HUDEP-2 (cell line): ENCODE data around the gene GULP1.

Experiments
- DNase-seq, 76 experiments: peaks; one replicate each; lab custom pipeline; 2025; ENCODE audit not compliant: unreplicated experiment in 76 of 76; lab: John Stamatoyannopoulos, UW

Gene GULP1

DNA sequence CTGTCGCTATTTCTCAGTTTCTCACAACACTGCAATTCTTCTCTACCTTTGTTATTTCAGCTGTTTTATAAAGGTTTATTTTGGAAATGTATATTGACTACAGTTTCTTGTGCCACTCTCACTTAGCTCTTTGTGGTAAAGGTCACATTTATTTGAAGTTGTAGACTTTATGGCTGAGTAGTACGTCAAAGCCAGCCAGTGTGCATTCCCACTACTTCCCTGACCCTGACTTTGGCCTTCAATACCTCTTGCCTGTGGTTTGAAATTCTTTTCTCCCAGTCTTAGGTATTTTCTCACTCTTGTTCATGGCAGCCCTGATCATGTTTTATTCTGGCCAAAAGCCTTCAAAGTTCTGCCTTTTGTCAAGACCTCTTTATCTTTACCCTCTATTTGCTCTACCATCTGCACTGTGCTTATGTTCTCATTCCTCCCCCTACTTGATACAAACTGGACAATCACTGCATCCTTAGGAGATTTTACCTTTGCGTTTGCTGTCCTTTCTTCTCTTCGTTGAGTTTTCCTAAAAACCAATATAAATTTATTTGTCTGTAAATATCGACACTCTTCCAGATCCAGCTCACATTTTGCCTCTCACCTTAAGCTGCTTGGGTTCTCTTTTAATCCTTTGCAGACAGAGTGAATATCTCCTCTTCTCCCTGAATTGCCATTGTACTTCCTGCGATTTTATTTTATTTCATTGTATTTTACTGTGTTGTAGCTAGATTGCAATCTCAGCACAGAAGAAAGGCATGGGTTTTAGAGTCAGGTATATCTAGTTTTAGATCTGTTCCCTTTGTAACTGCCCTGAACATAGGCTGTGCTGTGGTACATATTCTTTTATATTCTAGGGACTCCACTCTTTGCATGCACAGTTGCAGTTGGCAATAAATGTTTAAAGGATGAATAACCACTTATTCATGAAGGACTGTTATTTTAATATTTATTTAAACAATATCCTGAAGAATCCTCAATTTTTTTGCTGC, 31.2 kb downstream of the GULP1 start:
- DNase-seq = no peak

DNA sequence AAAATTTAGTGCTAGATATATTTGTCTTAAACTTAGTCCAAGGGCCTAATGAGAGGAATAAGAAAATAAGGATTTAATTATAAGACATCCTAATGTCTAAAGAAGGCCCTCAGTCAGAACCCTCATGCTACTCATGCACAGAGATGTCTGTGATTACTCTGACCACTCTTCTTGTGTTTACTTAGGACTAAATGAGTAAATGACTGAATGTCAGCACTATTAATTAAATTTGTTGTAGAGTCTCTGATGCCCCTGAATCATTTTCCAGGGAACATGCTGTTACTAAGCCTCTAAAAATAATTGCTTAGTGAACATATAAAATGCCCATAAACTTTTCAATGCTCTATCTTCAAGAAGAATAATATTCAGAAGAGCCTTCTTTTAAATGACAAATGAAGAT, 32.4 kb downstream of the GULP1 start:
- no peak for DNase-seq

DNA sequence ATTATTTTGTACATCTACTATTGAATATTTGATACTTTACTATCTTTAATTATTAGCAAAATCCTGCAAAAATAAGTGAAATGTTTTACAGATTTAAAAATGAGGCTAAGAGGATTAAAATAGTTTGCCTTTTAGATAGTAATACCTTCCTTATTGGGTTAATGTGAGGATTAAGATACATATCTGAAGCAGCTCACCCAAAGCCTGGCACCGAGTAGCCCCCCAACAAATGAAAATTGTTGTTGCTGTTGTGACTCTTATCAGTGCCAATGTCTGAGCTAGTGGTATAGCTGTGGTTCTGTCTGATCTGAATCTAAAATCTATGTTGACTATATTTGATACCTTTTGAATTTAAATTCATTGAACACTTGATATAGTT, 34.6 kb downstream of the GULP1 start:
- no peak for DNase-seq

DNA sequence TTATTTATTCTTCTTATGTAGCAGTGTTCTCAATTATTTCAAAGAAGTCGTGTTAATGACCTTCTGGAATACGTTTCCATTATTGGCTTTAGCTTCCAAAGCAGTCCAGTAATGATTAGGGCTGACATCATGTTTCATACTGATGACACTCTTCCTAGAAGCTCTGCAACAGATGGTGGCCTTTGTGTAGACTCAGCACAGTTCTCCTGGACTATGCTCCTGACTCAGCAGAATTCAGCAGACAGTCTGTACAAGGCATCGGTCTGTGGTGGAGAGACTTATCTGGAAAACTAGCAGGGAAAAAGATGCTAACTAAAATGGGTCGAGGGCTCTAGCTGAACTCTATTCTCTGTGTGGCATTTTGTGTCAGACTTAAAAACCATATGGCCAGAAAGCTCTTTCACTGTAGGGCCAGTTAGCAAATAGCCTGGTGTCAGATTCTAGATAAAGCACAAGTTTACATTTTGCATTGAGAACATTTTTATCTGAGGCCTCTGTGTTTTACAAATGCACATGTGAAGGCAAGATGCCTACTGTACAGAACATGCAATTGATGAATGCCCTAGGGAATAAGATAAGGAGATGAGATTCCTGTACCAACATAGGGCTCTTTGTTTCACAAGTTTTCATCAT, 35.1 kb downstream of the GULP1 start:
- no peak for DNase-seq

DNA sequence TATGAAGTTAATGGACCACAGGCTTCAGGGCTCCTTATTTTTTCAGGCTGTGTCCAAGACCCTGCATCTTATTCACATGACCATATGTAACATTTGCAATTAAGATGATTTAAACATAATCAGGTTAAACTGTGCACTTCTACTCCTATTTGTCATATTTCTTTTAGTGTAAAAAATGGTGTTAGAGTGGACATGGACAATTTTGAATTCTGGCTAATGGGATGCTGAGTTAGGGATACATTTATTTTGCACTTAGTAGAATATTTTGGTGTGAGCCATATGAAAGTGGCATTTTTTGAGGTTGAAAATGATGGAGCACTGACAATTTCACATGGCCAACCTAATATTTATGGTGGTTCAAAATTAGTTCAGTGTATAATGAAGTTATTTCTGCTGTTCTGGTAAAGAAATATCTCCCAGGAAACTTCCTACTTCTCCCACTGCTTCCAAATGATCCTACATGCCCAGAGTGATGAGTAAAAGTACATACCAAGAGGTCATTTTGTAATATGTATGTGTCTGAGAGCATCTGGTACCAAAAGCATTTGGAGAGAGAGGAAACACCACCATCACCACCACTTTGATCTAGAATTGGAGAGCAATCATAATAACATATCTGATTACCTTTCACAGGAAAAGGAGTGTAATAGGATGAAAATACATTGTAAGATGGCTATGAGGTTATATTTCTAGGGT, 36.0 kb downstream of the GULP1 start:
- no peak for DNase-seq

DNA sequence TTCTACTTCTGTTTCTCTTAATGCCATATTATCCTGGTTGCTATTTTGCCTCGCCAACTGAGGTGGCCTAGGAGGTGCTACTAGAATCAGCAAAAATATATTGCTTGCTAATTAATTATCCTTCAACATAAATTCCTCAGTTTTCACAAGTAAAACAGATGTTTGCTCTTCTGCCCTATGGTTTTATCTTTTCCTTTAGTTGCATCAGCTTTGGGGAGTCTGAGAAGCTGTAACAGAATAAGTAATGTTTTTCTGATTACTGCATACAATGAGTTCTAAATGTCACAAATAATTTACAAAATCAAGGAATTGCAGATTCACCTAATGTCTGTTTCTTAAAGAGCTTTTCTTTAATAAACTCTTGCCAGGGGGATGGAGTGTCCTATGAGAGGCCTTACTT, 36.7 kb downstream of the GULP1 start:
- no peak for DNase-seq

DNA sequence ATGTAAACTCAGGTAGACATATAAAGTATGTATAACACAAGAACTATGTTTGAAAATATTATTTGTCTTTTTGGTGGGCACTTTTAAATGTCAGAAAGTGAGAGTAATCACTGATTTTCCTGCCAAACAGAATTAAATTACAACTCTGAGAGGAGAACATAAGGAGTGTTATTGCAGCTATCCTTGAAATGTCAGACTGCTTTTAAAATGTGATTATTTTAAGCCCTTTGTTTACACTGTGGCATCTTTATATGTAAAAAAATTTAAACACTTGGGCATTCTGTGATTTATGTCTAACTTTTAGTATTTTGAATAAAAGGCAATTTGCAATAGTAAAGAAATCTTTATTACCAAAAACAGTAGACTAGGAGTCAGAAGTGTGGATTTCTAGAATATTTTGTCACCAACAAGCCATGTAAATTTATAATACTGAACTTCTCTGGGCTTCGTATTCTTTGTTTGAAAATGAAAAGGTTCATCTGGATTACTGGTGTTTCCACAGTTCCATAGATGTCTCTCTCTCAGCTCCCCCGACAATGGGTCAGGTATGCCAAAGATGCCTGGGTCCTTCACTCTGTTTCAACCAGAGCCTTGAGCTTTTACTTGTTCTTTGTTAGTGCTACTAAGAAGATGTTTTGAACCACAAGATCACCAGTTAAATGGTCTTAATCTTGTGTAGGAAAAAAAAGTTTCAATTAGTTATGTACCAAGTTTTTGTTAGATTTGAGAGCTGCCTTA, 38.8 kb downstream of the GULP1 start:
- DNase-seq = no peak

DNA sequence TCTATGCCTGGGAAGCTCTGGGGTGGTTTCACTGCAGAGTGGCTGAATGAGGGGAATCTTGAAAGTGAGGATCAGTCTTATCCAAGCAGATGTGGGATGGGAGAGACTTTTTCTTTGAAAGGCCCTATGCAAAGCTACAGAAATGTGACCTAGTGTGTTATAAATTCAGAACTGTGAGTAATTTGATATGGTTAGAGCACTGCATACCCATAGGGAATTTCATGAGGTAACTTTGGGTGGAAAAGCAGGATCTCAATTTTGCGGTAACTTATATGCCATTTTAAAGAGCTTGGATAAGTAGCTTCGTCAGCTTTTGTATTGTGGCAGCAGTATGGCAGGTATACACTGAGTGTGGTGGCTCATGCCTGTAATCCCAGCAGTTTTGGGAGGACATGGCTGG, 40.9 kb downstream of the GULP1 start:
- DNase-seq = no peak

DNA sequence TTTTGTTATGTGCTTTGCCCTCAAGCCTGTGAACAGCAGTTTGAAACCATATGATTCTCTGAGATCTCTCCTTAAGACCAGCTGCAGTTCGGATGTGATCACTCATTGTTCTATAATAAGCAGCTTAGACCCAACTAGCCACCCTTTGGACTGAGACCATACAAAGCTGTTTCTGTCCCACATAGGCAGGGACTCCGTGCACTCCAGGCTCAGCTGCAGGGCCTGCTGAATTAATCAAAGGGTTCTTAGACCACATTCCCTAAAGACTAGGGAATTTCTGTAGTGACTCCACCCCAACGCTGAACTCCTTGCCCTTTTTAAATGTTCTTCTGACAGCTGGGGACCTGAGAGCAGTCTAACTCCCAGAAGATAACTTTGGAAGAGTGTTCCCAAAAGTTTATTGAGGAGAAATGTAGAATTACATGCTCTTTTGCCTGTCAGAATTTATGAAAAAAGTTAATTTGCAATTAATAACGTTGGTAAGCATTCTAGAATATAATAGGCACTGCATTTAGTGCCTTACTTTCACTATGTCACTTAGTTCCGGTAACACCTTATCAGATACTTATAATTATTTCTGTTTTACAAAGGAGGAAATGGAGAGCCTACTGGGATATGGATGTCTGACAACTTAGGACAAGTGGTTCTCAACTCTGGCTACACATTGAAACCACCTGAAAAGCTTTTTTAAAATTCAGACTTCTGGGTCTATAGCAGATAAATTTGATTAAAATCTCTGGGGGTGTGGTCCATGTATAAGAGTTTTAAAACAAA, 42.3 kb downstream of the GULP1 start:
- no peak for DNase-seq

DNA sequence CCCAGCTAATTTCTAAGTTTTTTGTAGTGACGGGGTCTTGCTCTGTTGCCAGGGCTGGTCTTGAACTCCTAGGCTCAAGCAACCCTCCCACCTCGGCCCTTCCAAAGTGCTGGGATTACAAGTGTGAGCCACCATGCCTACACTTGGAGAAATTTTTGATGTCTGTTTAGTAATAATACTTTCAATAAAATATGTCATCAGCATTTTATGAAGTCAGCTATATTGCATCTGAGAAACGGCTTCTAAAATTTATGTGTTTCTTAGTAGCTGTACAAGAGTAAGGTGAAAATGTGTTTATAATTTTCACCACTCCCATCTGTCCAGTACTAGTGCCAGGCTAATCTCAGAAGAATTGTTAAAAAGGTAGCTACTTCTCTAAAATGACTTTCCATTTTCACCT, 46.8 kb downstream of the GULP1 start:
- no peak for DNase-seq

DNA sequence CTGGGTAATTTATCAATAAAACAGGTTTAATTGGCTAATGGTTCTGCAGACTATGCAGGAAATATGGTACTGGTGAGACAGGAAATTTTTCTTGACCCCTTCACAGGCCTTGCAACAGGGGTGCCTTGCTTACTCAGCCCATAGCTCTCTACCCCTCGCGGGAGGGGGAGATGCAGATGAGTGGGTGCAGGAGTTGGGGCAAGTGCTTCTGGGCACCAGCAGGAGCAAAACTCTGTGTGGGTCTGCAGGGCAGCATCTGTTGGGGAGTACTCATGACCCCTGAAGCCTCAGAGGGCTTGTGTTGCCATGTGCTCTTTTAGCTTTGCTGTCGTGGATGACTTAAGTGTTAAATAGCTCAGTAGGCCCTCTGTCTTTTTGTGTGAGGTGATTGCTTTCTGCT, 48.6 kb downstream of the GULP1 start:
- DNase-seq = no peak

DNA sequence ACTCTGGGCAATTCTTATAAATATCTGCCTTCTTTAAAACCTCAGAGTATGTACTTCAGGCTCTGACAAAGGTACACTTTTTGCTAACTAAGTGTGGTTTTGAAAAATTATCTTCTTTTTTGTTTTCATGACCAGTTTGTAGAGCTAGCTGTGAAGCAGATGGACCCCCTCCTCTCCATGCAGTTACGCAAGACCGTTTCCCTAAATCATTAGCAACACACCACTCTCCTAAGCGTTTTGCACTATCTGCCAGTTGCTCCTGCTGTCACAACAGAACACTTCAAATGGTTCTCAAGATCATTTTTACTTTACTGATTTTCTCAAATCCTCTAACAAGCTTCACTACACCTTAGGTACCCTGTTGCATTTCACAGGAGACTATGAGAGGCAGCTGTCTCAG, 53.3 kb downstream of the GULP1 start:
- no peak for DNase-seq

DNA sequence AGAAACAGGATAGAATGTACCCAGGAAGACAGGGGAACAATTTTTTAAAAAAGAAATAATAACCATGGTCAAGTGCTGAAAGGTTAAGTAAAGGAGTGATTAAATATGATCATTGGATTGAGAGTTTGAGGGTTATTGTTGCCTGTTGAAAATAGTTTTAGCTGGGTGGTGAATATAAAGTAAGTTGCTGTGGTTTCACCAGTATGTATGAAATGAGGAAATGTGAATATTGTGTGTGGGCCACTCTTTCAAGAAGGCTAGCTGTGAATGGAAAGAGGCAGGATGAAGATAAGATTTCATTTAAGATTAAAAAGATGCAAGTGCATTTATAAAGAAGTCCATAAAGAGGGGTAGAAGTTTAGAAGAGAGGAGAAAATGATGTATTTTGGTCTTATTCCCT, 53.8 kb downstream of the GULP1 start:
- DNase-seq = no peak

DNA sequence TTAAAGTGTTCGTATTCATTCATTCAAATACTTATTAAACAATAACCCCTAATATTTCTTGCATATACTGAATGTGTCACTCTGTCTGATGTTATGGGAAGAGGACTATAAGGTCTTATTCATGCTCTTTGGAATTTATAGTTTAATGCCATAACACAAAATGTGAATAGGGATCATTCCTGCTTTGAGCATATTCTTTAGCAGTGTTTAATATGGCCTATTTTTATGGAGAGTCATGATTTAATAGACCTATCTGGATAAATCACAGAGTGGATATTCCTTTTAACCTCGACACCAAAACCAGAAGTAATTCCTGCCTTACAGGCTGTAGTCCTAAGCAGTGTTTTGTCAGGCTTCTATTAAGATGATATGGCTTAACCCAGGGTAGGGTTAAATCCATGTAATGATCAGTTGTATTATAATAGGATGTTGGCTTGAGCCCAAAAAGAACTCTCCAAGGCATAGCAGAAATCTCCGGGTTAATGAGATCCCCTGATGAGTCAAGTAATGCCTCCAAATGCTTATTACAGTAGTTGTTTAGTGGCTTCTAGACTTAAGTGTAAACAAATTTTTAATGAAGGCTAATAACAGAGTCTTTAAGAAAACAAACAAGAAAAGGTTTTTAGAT, 54.3 kb downstream of the GULP1 start:
- no peak for DNase-seq

DNA sequence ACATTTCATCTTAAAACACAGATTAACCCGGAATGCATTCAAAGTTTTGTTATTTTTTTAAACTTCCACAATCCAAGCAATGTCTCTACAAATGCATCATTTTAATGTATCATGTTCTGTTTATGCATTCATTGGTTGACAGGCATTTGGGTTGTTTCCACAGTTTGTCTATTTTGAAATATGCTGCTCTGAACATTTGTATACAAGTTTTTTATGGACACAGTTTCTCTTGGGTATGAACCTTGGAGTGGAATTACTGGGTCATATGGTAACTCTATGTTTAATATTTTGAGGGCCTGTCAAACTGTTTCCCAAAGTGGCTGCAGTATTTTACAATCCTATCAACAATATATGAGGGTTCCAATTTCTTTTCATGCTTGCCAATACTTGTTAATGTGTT, 57.3 kb downstream of the GULP1 start:
- no peak for DNase-seq

DNA sequence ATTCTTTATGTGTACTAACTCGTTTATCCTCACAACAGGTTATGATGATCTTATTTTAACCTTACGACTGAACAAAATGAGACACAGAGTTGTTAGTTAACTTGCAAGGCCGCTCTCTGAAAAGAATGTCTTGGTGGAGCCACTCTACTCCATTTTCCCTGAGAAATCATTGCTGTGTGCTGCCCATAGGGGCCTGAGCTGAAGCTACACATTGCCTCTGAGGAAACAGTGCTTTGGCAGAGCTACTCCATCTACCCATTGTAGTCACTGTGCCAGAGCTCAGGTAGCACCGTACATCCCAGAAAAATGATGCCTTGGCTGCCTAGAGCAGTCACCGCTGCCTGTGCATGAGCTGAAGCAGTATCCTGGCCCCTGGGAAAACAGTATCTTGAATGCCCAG, 61.6 kb downstream of the GULP1 start:
- DNase-seq = no peak

DNA sequence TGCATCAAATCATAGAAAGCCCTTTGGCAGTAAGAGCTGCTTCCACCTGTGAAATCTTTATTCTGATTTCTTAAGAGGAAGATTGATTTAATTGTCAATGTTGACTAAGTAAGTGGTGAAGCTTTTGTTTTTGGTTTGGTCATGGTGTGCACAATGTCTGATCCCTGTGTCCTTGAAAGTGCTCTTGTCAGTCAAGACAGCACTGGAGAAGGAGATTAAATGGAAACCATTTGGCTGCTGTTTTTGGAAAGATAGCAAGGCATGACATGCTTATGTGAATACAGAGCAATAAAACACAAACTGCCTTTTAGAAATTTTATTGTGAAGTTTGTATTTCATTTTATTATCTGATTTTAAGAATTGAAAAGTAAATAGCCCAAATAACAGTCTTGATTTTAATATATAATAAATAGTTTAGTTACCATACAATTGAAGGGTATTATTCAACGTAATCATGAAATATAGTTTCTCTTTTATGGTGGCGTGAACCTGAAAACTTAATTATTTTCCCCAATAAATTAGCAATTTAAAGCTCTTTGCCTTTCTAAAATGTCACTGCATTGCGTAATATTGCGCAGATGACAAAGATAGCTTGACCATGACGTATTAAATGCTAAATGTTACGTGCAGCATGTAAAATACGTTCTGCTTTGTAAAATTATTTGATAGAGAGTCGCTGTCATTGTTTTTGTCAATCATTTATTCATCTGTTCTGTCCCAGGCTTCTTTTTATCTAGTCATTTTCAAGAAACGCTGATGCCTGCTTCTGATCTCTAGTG, 69.0 kb downstream of the GULP1 start:
- DNase-seq = no peak

DNA sequence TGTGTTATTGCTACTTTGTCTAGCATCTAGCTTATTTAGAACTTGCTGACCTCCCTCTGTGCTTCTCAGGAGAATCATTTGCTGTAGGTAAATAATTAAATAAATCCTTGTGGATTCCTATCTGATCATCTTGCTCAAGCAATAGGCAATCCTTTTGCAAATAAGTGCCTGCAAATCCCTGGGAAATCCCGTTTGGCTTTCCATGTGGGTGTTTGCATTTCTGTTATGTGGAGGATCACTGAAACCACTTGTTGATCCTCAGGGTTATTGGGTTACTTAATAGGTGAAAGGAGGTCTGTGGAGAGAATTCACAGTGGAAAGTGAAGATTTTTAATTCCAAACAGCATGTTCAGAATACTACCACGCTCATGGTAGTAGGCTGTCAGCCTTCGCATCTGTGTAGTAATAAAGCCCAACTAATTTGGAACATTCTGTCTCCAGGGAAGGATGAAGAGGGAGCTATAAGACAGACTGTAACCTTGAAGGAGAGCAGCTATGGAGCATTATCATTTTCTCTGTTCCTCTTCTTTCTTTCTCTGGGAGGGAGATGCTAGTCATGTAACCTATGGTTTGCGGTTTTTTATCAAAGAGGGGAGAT, 72.5 kb downstream of the GULP1 start:
- no peak for DNase-seq
